GM23338 (cell line): ENCODE data around the gene MYO3B.
A peak's percentile ranks its signal among the peaks of the same experiment; 100 is the strongest.

Source experiments
- EZH2phosphoT487 ChIP-seq: fragments of 200-600 bp; sonication (generic); IDR thresholded peaks from one replicate; pipeline ENCODE4 v1.8.1; 2018; ENCODE audit warnings: antibody characterized with exemption; ENCODE audit not compliant: unreplicated experiment
- REST ChIP-seq: IDR thresholded peaks from one replicate; pipeline ENCODE4 v1.6.1; 2018; ENCODE audit warnings: antibody characterized with exemption; ENCODE audit not compliant: unreplicated experiment
- TF ChIP-seq, protein P1 (sequence below), 2 experiments: fragments of 200-600 bp in 1 of 2; sonication (generic) in 1 of 2; conservative IDR thresholded peaks; 2 replicates each; pipeline versions ENCODE4 v1.5.1 to v1.6.1; 2016 to 2017; ENCODE audit warnings: antibody characterized with exemption in 2 of 2, low read depth in 2 of 2, mild to moderate bottlenecking in 2 of 2, moderate library complexity in 1 of 2

DNA sequence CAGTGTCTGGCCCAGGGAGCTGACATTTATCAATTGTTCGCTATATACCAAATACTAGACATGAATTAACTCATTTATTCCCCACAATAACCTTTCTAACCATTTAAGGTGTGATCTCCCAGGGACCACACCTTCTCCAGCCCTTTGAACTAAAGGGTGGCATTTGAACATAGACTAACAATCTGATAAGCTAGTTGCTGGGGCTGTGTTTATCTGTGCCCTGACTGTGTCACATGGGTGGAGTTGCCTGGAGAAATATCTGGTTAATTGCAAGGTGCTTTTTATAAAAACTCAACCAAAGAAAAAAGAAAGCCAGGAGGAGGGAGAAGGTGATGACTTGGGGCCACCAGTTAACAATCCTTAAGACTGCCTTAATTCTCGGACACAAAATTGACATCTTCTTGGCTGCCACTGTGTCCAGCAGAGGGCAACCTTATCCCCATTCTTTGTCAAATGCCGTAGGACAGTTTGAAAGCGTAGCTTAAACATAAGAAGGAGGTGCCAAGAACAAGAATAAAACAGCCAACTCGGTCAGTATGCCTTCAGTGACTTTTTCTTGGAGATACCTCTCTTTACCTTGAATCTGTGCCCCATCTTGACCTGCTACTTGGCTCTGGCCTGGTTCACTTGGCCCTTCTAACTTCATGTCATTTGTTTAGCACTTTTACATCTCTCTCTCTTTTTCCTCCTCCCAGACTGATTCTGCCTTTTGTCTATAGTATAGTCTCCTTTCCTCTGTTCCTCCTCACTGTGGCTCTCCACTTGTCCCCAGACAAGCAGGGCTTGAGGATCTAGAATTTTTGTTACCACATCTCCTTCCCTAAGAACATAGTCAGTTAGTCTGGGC is 183.4 kb downstream of the MYO3B start:
- TF ChIP-seq REST: no peak
- TF ChIP-seq, protein P1, sequence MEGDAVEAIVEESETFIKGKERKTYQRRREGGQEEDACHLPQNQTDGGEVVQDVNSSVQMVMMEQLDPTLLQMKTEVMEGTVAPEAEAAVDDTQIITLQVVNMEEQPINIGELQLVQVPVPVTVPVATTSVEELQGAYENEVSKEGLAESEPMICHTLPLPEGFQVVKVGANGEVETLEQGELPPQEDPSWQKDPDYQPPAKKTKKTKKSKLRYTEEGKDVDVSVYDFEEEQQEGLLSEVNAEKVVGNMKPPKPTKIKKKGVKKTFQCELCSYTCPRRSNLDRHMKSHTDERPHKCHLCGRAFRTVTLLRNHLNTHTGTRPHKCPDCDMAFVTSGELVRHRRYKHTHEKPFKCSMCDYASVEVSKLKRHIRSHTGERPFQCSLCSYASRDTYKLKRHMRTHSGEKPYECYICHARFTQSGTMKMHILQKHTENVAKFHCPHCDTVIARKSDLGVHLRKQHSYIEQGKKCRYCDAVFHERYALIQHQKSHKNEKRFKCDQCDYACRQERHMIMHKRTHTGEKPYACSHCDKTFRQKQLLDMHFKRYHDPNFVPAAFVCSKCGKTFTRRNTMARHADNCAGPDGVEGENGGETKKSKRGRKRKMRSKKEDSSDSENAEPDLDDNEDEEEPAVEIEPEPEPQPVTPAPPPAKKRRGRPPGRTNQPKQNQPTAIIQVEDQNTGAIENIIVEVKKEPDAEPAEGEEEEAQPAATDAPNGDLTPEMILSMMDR (conservative IDR thresholded peaks at IDR 0.05; ENCODE audit: low read depth in 2 of 2): peak; percentile 81 to 91
- TF ChIP-seq EZH2phosphoT487: no peak
